Activated CD8-positive, alpha-beta memory T cell treated with anti-CD3 and anti-CD28 coated beads for 24 hours (primary cell): ENCODE results near the gene STXBP6.
"Not testable (repeated sequence)": the region's sequence is repeated elsewhere in the genome, so short reads cannot be mapped to it uniquely, and the experiment has no call there.

Experiments
- DNase-seq: peaks from one replicate; pipeline ENCODE4 v3.0.0-alpha.2; 2020

The STXBP6 gene

DNA sequence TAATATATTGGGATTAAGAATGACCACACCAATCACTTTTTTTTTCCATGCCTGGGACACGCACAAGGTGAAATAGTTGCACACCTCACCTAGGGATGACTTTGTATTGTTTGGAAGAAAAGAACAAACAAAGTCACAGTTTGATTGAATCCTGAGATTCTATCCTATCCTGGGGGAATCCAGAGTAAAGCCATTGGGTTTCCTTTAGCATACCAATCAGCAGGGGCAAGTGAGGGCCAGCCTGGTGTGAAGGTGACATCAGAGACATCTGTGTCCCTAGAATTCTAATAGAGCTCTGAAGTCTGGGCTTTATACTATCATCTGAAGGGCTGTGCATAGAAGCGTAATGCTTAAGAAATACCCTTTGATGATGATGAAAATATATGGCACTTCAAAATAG, 199.9 kb downstream of the STXBP6 start:
- no peak for DNase-seq

DNA sequence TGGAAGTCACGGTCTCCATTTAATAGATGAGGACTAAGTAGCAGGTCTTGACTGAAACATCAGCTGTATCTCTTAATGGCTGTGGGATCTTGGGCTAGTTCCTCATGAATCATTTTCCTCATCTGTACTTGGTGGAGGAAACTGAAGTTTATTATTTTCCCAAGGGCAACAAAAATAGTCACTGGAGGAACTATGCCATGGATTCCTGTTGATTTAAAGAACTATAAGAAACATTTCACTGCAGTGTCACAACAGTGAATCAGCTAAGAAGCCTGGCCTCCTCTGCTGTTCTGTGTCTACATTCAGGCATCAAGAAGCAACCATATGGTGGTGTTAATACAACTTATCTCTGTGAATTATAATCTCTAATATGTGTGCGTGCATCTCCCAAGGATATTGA, 200.5 kb downstream of the STXBP6 start:
- no peak for DNase-seq

DNA sequence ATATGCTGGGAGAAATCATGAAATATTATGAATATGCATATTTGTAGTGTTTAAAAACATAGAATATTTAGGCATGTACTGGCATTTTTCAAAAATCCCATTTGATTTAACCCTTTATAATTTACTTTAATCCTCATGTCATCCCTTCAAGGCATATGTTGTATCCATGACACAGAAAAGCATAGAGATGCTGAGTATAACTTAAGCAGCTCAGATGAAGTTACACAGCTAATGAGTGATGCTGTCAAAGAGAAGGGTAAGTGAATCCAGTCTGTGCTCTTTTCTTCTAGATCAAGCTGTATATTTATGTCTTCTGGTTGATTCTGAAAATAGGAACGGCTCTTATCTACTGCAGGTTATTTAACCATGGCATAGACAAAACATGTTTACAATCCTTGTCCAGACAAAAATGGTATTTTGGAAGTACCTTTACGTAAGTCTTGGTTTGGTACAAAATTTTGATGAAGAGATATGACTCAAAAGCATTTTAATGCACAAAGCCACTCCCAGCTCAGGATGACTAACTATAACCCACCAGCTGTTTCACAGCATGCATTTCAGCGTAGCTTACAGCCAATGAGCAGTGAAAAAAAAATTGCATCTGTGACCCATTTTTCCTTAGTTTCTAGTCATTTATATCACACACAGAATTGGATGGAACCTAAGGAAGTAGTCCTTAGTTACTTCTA, 201.7 kb downstream of the STXBP6 start:
- DNase-seq, result no peak

DNA sequence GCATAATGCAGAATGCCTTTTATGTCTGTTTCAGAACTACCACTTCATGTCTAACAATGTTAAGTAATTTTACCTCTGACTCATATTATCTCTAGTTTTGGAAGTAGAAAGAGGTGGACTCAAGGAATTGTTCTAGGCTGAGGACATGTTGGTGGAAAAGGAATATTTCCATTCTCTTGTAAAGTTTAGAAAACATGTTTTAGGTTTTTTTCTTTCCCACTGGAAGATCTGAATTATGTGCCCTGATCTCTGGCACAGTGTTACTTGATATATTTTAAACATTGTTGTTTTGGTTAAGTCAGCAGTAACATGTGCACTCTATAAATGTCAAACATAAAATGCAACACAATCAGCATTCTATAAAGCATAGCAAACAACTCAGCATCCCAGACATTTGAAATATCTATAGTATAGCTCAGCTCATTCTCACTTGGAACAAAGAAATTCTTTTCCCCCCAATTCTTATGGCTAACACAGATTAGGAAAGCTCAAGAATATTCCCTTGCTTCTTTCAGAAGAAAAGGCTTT, 202.3 kb downstream of the STXBP6 start:
- no peak for DNase-seq

DNA sequence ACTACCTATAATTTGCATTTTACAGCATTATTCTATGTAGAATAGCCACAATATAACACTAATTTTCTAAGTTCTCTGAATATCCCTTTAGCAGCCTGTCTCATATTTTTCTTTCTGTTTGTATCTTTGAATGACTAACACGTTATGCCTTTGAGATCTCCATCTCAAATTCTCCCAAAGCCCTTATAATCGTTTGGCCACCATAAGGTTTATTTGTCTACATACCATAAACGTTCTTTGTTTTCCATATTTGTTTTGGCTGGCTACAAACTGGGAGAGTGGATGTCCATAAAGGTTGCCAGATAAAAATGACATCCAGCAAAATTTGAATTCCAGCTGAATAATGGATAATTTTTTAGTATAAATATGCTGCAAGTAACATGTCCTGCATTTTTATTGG, 203.7 kb downstream of the STXBP6 start:
- DNase-seq, result no peak

DNA sequence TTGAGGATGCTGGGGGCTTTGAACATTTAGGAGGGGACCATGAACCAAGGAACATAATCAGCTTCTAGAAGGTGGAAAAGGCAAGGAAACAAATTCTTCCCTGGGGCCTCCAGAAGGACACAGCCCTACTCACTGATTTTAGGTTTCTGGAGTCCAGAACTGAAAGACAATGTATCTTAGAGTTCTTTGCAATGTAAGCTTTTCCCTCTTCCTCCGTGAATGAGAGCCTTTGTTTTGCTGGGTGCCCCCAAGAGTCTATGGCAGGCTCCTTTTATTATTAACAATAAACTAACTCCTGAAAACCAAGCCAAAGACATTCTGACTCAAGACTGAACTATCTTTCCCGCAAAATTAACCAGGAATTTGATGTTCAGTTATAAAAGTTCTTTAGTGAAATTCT, 204.1 kb downstream of the STXBP6 start:
- no peak for DNase-seq

DNA sequence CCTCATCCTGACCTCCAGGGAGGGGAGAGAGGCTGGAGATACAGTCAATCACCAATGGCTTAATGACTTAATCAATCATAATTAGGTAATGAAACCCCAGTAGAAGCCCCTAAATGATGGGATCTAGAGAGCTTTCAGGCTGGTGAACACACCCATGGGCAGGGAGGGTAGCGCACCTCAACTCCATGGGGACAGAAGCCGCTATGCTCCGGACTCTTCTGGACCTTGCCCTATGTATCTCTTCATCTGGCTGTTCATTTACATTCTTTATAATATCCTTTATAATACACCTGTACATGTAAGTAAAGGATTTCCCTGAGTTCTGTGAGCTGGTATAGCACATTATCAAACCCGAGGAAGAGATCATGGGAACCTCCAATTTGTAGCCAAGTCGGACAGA, 205.9 kb downstream of the STXBP6 start:
- DNase-seq, result no peak

DNA sequence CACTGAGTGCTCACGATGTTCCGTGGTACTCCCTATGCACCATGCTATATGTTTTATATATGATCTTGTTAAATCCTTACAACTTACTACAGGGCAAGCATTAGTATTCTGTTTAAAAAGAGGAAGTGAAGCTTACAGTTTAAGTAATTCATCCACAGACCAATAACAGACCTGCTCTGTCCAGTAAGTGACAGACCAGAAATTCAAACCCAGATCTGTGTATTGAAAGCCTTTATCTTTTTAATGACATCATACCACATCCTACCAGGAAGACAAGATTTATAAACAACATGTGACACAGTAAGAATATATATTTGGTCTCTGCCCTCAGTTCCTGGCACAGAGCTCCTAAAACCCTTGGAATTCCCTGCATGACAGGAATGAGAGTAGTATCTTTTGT, 206.5 kb downstream of the STXBP6 start:
- DNase-seq, result no peak

DNA sequence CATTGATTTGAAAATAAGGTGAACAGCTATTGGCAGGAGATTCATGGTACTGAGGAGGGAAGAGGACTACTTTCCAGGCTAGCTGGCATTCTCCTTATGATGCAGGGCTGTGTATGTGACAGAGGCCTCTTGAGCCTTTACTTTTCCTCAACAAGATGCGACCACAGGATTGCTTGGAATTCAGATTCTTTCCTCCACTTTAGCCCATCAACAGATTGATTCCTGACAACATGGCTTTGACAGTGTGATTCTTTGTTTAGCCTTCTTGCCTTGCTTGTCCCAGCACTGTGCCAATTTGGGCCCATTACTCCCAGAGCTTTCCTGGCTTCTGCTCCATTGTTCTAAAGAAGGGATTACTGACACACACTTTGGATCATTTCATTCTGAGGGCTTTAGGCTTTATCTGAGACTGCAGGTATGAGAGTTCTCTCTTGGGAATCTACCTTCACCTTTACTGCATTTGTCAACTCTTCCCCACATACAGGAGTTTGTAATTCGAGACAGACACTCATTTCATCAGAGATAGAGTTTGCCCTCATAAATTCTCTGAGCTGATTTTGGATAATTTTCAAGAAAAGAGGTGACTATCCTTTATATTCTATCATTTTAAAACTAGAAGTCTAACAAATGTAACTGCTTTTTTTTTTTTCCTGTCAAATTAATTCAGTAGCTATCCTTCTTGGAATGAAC, 209.6 kb downstream of the STXBP6 start:
- DNase-seq, result no peak

DNA sequence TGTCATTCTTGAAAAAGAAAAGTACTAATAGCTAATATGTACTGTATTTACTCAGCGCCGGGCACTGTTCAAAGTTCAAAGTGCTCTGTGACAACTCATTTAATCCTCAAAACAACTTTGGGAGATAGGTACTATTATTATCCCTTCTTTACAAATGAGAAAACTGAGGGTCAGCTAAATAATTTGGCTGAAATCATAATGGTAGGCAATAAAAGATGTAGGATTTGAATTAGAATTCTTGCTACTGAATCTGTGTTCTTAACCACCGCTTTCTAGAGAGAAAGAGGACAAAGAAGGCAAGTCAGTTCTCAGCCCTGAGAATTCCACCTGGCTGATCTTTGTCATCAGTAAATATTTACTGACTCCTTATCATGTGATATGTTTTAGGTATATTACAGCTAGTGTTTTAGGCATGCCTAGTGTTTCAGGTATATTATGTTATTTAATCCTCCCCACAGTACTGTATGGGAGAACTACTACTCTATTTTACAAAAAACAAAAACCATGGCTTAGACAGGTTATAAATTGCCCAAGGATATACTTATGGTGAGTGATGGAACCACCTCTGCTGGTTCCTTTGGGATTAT, 210.2 kb downstream of the STXBP6 start:
- DNase-seq, result no peak

DNA sequence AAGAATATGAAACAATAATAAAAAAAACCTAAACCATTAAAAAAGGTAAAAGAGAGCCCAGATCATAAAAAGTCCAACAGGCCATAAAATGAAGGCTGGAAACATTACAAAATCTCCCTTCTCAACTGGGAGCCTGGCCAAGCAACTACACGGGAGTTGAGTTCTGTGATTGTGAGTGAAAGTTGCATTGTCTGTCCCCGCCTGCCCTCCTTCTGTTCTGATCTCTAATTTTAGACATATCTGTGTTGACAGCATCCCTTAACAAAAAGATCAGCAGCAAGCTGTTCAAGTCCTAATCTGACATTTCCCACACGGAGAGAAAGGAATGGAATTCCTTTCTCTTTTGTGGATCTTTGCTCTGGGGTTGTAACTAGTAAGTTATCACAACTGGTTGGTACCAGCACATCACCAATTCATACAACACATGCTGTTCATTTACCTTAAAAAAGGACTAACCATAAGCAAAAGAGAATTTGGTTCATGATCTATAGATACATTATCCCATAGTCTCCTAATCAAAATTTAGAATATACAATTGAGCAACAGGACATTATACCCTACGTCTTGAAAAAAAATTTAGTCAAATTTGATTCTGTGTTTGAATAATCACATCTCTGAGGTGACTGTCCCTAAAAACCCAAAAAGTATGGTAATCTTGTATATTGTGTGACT, 210.9 kb downstream of the STXBP6 start:
- DNase-seq, result no peak

DNA sequence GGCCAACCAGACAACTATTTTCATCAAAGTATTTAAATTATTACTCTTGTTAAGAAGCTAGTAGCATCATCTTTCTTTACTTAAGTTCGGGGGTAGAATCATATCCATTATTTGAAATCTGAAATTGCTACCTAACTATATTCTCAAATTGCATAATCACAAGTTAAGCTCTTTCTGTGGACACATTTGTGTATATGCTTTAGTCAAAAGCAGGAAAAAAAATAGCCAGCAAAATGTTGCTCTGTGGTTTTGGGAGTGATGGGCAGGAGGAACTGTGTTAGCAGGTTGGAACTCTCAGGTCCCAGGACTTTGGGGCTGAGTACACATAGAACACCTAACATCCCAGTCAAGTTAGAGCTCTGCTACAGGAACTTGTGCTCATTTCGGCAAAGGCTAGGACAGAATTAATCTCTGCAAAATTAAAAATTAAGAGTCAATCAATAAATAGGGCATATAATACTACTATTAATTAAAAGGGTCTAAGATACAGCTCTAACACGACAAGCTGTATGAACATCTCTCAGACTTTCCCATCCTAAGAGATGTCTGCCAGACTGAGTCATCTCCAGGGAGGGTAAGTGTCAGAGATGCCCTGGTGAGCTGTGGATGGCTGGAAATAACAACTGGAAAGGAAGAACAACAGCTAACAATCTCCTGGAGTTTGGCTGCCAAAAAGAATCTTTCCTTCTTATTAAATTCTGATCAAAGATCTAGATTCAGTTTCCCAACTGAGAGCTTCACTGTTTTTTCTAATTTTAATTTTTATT, 212.5 kb downstream of the STXBP6 start:
- DNase-seq, result no peak

DNA sequence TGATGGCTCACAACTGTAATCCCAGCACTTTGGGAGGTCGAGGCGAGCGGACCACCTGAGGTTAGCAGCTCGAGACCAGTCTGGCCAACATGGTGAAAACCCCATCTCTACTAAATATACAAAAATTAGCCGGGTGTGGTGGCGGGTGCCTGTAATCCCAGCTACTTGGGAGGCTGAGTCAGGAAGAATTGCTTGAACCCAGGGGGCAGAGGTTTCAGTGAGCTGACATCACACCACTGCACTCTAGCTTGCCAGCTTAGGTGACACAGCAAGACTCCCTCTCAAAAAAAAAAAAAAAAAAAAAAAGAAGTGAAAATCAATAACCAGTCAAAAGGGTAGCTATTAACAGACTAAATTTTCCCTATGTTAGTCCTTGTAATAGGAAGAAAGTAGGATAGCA, 213.6 kb downstream of the STXBP6 start:
- DNase-seq, result not testable (repeated sequence)

DNA sequence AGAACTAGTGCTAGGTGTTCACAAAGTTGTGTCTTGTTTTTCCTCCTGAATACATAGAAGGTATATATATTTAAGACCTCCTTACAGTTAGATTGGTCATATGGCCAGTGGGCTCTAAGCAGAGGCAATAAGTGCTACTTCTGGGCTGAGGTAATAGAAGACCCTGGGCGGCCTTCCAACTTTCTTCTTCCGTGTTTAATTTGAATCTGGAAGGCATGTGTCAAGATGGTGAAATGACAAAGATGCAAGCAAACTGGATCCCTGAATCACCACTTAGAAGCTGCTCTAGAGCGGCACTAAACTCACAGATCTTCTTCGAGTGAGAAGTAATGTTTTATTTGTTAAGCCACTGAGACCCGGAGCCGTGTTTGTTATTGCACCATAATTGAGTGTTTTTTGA, 215.0 kb downstream of the STXBP6 start:
- DNase-seq, result no peak

DNA sequence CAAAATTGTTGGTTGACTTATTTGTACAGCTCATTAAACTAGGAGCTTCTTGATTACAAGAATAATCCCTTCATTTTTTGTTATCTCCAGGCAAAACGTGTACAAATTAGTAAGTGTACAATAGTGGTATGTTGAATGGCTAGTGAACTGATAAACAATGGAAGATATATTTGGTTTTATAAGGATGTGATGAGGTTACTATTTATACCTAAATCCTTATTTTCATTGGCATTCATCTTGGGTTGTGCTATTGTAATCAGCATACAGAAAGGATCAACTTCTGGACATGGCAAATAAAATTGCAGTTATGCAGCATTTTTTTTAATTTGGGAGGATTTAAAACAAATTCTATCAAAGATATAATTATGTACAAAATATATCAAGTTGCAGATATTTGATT, 216.6 kb downstream of the STXBP6 start:
- no peak for DNase-seq

DNA sequence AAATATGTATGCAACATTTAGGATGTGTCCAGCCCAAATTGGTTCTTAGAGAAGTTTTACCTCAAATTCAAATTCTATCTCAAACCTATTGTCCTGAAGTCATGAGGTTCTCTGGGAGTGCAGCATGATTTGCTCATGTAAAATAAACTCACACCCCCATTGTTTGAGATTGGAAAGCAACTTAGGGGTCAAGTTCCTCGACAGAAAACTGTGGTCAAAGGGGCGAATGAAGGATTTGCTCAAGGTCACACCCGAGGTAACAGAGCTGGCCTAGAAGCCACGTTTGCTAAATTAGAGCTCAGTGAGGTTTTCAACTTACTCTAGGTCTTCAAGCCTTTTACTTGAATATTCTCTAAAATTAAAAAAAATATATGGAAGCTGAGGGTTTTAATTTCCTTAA, 218.3 kb downstream of the STXBP6 start:
- DNase-seq, result no peak

DNA sequence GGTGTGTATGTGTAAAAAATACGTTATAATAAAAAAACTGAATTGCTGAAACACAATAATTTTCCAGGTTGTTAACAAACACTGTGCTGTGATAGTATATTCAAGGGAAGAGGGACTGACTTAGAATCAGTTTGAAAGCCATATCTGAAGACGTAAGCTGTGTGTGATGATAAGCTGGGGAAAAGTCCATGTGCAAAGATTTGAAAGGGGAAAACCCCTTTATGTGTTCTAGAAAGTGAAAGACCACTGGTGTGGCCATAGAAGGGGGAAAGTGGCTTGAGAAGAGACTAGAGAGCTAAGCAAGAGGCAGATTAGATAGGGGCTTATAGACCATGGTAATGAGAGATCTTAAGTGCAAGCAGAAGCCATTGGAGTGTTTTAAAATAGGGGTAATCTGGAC, 220.1 kb downstream of the STXBP6 start:
- no peak for DNase-seq

DNA sequence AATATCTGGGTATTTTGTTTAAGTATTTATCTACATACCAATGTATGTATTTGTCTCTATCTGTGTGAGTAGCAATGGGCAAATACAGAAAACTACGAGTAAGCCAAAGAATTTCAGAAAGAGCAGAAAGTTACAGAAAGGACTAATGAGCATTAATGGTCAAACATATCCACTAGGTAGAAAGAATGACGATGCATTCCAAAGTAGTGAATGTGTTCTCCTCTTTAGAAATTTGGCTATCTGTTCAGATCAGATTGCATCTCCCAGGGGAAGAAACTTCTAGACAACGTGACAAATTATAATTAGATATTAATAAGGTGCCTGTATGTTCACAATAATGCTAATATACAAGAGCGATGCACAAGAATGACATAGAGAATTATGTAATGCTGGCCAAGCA, 221.5 kb downstream of the STXBP6 start:
- no peak for DNase-seq

DNA sequence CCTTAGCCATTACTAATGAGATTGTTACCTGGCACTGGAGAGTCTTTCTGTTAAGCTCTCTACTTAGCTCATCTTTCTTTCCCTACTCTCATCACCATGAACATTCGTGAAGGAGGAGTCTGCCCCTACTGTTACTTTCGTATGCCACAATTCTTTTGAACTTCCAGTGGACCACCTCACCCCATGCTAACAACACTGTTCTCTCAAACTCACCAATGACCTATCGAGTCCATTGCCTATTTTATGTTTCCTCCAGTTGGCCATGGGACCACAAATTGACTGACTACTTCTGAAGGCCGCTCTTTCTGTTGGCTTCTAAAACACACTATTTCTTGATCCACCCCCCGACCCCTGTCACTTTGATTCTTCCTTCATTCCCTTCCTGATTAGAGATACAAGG, 223.6 kb downstream of the STXBP6 start:
- DNase-seq, result no peak

DNA sequence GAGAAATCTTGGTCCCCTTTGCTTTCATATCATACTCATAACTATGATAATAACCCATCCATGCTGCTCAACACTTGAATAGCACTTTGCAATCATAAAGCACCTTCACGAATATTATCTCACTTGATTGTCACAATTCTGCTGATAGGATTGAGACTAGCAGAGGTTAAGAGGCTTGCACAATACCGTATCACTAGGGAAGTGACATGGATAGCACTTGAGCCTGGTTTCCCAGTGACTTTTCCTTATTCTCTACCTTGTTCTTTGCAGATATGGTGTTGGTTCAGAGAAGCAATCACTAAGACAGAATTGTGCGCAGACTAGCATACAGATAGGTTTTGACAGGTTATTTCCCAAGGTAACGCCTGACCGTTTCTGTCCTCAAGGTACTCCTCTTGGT, 229.3 kb downstream of the STXBP6 start:
- DNase-seq, result no peak

DNA sequence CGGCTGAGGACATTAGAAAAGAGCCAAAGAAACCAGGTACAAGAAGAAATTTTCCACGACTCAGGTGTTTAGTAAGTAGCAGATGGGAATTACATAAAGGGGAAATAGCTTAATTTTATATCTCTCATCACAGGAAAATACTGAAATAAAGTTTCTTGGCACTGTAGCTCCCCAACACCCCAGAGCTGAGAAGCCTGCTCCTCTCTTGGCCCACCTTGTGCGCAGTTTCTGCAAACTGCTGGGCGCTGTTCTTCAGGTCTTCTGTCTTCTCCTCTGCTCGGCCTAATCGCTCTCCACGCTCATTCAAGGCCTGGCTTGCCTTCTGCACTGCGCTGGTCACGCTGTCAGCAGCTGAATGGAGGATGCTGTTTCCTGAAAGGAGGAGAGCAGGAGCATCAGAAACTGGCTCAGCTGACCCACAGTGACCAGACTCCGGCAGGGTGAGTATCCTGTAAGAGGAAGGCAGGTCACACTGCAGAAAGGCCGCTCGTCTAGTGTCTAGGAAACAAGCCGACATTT, 231.1 kb downstream of the STXBP6 start:
- no peak for DNase-seq

DNA sequence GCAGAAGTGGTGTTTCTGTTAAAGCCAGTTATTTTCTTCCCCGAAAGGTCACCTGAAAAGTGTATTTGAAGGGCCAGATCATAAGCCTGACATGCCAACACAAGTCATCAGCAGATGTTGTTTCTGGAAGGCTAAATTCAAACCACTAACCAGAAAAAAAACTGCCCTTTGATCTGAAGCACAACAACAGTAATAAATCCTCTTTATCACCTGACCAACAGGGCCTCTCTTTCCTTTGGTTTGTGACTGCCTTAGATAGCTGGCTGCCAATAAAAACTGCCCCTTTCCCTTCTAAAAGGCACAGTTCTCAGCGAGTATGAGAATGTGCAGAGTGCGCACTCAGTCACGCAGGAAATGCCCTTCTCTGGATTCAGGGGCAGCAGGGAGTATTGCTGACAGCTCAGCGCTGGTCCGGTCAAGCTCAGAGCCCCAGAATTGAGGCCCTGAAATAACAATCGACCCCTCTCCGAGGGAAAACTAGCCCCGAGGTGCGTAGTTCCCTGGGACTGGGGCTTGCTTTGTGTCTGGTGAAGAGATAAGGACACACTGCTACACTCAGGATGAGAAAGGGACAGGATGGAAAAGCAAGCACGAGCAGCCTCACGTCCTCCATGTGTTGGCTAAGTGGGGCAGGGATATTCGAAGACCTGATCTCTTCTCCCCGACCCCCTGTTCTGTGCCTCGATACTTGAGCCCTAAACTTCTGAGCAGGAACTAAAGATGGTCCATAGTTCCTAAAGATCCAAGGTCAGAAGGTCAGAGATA, 231.7 kb downstream of the STXBP6 start:
- DNase-seq, result no peak
